Heart right ventricle (tissue), 16 donors: ENCODE measurements around the gene CD247. TPM values are rescaled to one million over a fixed set of nuclear protein-coding genes. Genes with fewer than 3 reads are reported as not detected.

ENCODE experiments used
- ATAC-seq, 8 donors: fragments of 200-7000 bp; cut with Tn5 transposase; one replicate each; pipeline ENCODE4 v1.9.1; 2020; ENCODE audit warnings: mild to moderate bottlenecking in 8 of 8, moderate library complexity in 8 of 8, moderate number of reproducible peaks in 1 of 8
- DNase-seq, 2 donors: peaks; one replicate each; pipeline ENCODE4 v3.0.0-alpha.2; 2020
- H3K27ac ChIP-seq, 10 donors: fragments of 200-600 bp; sonication (generic) in 2 of 10; one replicate each; pipeline versions ENCODE4 v1.5.0 to v1.8.0; 2020 to 2022; ENCODE audit warnings: mild to moderate bottlenecking in 3 of 10
- H3K27me3 ChIP-seq, 7 donors: fragments of 200-600 bp; one replicate each; pipeline ENCODE4 v1.8.0; 2021 to 2022; ENCODE audit warnings: mild to moderate bottlenecking in 2 of 7
- H3K36me3 ChIP-seq, 9 donors: fragments of 200-600 bp; sonication (generic) in 1 of 9; one replicate each; pipeline versions ENCODE4 v1.5.0 to v1.8.0; 2020 to 2022; ENCODE audit warnings: mild to moderate bottlenecking in 2 of 9
- H3K4me1 ChIP-seq, 9 donors: fragments of 200-600 bp; sonication (generic) in 1 of 9; one replicate each; pipeline versions ENCODE4 v1.5.0 to v1.8.0; 2020 to 2022; ENCODE audit warnings: mild to moderate bottlenecking in 4 of 9
- H3K4me3 ChIP-seq, 10 donors: fragments of 200-600 bp; sonication (generic) in 2 of 10; one replicate each; pipeline versions ENCODE4 v1.5.0 to v1.8.0; 2020 to 2022; ENCODE audit warnings: mild to moderate bottlenecking in 7 of 10, moderate library complexity in 2 of 10
- H3K9me3 ChIP-seq, 11 donors: fragments of 200-600 bp in 10 of 11; sonication (generic) in 2 of 11; one replicate each; pipeline versions ENCODE4 v1.5.0 to v1.8.0; 2013 to 2022; ENCODE audit warnings: mild to moderate bottlenecking in 2 of 11, control low read depth in 1 of 11, moderate library complexity in 1 of 11
- WGBS, 2 donors: extraction: QIAGEN DNeasy Blood & Tissue Kit; methylation state at CpG; one replicate each; pipeline ENCODE4 v1.1.7; 2013; ENCODE audit warnings: inconsistent platforms in 1 of 2; 5-methylcytosine and 5-hydroxymethylcytosine counted together
- intact Hi-C, 10 donors: fragments of 100-400 bp; cut with DNase I; formaldehyde crosslinking; loops; one replicate each; pipeline versions ENCODE4 v1.11.1 to v1.14.2; 2022
- polyA plus RNA-seq, 2 donors: library from polyadenylated mRNA; stranded (reverse); fragments of 200-250 nt; gene quantifications; one replicate each; pipeline ENCODE4 v1.2.3, GENCODE V29; 2013
- total RNA-seq, 10 donors: library from RNA; stranded (reverse); fragmentation: NEBNext Ultra II Directional in 3 of 10; extraction: Animal tissue kit (Norgen Biotek cat#: 25700) in 3 of 10; gene quantifications; one replicate each; pipeline versions ENCODE4 v1.2.1 to v1.2.4, GENCODE V29; 2021 to 2023
- TF ChIP-seq, protein P1 (sequence below), 9 donors: fragments of 200-600 bp; sonication (generic) in 2 of 9; IDR thresholded peaks; one replicate each; pipeline versions ENCODE4 v1.5.0 to v1.8.0; 2021 to 2022; ENCODE audit warnings: antibody characterized with exemption in 9 of 9, mild to moderate bottlenecking in 5 of 9, moderate library complexity in 1 of 9
- donor health status: Arrhythmogenic right ventricular cardiomyopathy.
- donor health status: ischemic (EF 13 %, LVEDD 7.1; RV severe dilation, severe dysfunction).
- donor health status: healthy with polysubstance abuse.
- donor health status: DM: no; HTN: yes; CAD: no.
- donor health status: DM: no; HTN: no; CAD: no.
- donor health status: ischemic (EF 25% LVEDD 6.9; RV normal size, moderate dysfunction).
- donor health status: ischemic (EF 25% LVEDD 5.7; RV mildly dilated, moderate dysfunction).
- donor health status: healthy.
- donor health status: DM: yes; HTN: yes; CAD: no.
- donor health status: Ischemic cardiomyopathy.
- donor health status: ischemic (EF 35%, LVEDD 5.7; RV mildly dilated, moderate dysfunction).
- donor health status: nonischemic (EF 11% LVEDD 7.7; RV severe dilation, severe dysfunction).
- donor health status: DM: yes; HTN: yes; CAD: no.
- donor health status: PGD.
- donor health status: ischemic (EF 29% LVEDD 5.4; RV normal size, mild dysfunction).
- donor health status: nonischemic (EF 23%, LVEDD 6.1; RV moderate dilation, normal function).

The CD247 gene
- total and polyA plus RNA-seq, 12 donors: 0.31 to 6.5 (median 0.66) TPM; not detected in 1

DNA sequence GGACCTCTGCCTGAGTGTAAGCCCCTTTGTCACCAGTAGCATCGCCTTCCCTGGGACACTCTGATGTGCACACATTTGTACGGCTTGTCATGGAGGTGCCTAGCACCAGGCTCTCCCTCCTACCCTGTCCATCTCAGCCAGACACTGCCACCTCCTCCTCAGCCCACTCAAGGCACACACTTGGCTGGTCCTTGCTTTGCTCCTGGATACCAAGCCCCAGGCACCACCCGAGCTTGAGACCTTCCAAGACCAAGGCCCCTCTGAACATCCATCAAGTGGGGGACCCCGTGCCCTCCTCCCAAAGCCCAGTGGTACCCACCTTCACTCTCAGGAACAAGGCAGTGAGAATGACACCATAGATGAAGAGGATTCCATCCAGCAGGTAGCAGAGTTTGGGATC, 78.0 kb downstream of the CD247 start:
- no peak for DNase-seq
- intact Hi-C loops: loop anchor here in 8 of 10 donors (2.0 to 10.0 kb wide), 7 partner anchors 38 to 374 kb away; no protein-coding TSS in a partner anchor

DNA sequence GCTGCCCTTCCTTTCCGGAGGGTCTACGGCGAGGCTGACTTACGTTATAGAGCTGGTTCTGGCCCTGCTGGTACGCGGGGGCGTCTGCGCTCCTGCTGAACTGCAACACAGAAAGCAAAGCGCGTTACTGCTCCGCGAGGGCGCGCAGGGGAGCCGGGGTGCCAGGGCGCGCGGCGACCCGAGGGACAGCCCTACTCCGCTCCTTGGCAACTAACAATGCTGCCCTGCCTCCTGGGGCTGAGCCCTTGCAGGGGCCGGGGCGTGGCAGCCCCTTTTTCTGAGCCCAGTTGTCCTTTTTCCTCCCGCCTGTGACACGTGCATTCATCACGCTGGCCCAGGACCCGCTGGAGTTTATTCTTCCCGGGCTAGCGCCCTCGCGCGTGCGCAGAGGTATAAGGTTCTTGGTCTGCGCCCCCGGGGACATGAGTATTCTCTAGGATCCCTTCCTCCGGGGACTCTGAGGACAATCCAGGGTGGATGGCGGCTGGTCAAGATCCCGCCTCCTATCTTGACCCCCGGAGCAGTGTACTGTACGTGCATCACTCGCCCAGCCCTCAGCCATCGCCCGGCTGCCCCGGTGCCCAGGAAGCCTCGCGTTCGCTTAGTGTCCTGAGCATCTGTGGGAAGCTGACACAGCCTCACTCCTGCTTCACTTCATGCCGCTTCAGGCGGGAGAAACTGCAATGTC, 78.9 kb downstream of the CD247 start:
- TF ChIP-seq, protein P1, sequence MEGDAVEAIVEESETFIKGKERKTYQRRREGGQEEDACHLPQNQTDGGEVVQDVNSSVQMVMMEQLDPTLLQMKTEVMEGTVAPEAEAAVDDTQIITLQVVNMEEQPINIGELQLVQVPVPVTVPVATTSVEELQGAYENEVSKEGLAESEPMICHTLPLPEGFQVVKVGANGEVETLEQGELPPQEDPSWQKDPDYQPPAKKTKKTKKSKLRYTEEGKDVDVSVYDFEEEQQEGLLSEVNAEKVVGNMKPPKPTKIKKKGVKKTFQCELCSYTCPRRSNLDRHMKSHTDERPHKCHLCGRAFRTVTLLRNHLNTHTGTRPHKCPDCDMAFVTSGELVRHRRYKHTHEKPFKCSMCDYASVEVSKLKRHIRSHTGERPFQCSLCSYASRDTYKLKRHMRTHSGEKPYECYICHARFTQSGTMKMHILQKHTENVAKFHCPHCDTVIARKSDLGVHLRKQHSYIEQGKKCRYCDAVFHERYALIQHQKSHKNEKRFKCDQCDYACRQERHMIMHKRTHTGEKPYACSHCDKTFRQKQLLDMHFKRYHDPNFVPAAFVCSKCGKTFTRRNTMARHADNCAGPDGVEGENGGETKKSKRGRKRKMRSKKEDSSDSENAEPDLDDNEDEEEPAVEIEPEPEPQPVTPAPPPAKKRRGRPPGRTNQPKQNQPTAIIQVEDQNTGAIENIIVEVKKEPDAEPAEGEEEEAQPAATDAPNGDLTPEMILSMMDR (IDR thresholded peaks at IDR 0.05): peak in 3 of 9 donors; percentile 21 to 33 (median 22)
- DNase-seq (peak in 1 of 2 donors; percentile 43), ATAC-seq (peak in 7 of 8 donors; percentile 10 to 44 (median 38))
- Histone ChIP-seq H3K27me3 (peaks cover 0 to 20% (median 11%) of the 10 kb centered on the region in 7 donors), H3K4me1 (peaks cover 0 to 19% (median 9%) of the 10 kb centered on the region in 9 donors), H3K9me3 (no peaks in the 10 kb centered on the region), H3K36me3 (no peaks in the 10 kb centered on the region), H3K4me3 (peak overlapping the region in 8 of 10 donors; percentile 22 to 48 (median 44)), H3K27ac (no peak overlapping the region)
- intact Hi-C loops: no loop called here
- WGBS, 2 donors: 5 to 7% methylated on average over 49 of the region's 49 CpGs

More for the DNA sequence above, 78.0 kb downstream of the CD247 start:
- Histone ChIP-seq H3K36me3 (no peaks in the 10 kb centered on the region), H3K27me3 (peaks cover 0 to 20% (median 11%) of the 10 kb centered on the region in 7 donors), H3K27ac (no peak overlapping the region), H3K9me3 (no peaks in the 10 kb centered on the region), H3K4me3 (no peak overlapping the region), H3K4me1 (peaks cover 0 to 19% (median 9%) of the 10 kb centered on the region in 9 donors)
- TF ChIP-seq, protein P1 (IDR thresholded peaks at IDR 0.05): no peak
- no peak for ATAC-seq
- 97 to 98% methylated on average over 4 of the region's 4 CpGs for WGBS, 2 donors

DNA sequence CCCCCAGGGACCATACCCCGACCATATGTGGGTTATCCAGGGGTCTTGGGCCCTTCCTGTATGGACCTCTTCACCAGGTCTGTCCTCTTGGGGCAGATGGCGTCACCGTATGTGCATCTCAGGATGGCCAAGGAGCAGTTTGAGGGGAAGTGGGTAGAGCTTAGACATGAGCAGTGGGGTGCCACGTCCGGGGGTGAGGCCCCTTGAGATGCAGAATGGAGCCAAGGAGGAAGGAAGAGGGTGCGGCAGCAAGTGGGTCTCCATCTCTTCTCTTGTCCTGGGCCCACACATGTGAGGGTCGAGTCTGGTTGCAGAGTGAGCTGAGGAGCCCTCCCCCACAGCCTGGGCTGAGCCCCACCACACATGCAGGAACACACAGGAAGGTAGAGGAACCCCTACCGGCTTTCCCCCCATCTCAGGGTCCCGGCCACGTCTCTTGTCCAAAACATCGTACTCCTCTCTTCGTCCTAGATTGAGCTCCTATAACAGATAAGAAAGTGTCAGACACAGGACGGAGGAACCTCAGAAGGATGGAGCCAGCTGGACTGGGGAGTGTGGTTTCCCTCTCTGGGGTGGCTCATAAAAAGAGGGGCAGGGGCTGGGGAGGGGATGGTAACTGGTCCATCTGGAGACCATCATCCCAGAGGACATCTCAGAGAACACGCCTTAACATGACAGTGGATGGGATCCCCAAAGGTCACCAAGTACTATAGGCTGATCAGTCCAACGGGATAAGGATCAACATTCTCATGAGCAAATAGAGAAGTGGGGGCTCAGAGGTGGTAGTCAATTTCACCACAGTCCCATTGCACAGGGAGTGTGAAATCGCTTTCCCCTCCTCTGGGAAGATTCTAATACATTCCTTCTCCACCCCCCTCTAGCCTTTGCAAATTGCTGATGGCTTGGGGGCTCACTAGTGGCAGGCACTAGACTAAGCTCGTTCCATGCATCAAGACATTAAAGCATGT, 79.9 kb downstream of the CD247 start:
- DNase-seq: no peak
- WGBS, 2 donors: 77 to 81% methylated on average over 17 of the region's 17 CpGs
- intact Hi-C loops: no loop called here

More for the DNA sequence above, 79.9 kb downstream of the CD247 start:
- H3K27ac ChIP-seq: no peak overlapping the region
- no peak for ATAC-seq
- H3K4me3 ChIP-seq: no peak overlapping the region
- H3K4me1 ChIP-seq: peaks cover 0 to 19% (median 9%) of the 10 kb centered on the region in 9 donors
- peaks cover 0 to 24% (median 11%) of the 10 kb centered on the region in 7 donors for H3K27me3 ChIP-seq
- TF ChIP-seq, protein P1 (IDR thresholded peaks at IDR 0.05): no peak
- H3K36me3 ChIP-seq: no peaks in the 10 kb centered on the region
- no peaks in the 10 kb centered on the region for H3K9me3 ChIP-seq
